Measurements from ENCODE around the gene CAPN7.

Gene CAPN7

DNA sequence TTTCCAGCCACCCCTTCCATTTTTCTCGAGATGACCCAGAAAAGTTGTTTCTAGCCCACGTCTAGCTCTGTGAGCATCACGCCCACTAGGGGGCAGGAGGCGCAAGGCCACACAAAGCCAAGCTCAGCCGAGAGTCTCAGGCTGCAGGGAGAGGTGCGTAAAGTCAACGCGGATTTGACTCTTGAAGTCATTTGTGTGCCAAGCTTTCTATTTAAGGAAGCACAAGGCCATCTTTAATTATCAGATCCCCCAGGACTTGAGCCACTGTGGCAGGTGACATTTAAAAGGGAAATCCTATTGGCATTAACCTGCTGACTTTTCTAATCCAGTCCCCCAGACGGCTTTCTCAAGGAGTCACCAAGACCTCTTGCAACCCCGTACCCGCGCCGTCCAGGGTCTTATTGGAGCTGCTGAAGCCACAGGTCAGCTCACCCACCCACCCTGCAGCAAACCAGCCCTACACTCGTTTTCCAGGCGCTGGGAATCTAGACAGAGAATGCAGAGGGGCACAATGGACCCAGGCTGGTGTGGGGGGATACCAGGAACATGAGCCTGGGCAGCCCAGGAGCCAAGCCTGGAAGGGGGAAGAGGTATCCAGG lies 62.1 kb downstream of the CAPN7 start:
- POLR2A ChIA-PET = interaction anchor here (1.5 kb wide), 1 partner anchor 137 kb away, joined by 5 read pairs; no protein-coding TSS in a partner anchor
- CTCF ChIA-PET = interaction anchor here (0.6 to 10.4 kb wide), 70 partner anchors 11 to 619 kb away, joined by 3 to 203 read pairs (median 7); partner anchors contain the start of genes CAPN7, RBSN and SH3BP5
- TF ChIP-seq, protein P1, sequence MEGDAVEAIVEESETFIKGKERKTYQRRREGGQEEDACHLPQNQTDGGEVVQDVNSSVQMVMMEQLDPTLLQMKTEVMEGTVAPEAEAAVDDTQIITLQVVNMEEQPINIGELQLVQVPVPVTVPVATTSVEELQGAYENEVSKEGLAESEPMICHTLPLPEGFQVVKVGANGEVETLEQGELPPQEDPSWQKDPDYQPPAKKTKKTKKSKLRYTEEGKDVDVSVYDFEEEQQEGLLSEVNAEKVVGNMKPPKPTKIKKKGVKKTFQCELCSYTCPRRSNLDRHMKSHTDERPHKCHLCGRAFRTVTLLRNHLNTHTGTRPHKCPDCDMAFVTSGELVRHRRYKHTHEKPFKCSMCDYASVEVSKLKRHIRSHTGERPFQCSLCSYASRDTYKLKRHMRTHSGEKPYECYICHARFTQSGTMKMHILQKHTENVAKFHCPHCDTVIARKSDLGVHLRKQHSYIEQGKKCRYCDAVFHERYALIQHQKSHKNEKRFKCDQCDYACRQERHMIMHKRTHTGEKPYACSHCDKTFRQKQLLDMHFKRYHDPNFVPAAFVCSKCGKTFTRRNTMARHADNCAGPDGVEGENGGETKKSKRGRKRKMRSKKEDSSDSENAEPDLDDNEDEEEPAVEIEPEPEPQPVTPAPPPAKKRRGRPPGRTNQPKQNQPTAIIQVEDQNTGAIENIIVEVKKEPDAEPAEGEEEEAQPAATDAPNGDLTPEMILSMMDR (IDR thresholded peaks at IDR 0.05; ENCODE audit: control extremely low read depth, extremely low read depth, low read depth, missing control alignments) = peak; percentile 97
- peak; percentile 84 for DNase-seq (ENCODE audit: extremely low spot score)

DNA sequence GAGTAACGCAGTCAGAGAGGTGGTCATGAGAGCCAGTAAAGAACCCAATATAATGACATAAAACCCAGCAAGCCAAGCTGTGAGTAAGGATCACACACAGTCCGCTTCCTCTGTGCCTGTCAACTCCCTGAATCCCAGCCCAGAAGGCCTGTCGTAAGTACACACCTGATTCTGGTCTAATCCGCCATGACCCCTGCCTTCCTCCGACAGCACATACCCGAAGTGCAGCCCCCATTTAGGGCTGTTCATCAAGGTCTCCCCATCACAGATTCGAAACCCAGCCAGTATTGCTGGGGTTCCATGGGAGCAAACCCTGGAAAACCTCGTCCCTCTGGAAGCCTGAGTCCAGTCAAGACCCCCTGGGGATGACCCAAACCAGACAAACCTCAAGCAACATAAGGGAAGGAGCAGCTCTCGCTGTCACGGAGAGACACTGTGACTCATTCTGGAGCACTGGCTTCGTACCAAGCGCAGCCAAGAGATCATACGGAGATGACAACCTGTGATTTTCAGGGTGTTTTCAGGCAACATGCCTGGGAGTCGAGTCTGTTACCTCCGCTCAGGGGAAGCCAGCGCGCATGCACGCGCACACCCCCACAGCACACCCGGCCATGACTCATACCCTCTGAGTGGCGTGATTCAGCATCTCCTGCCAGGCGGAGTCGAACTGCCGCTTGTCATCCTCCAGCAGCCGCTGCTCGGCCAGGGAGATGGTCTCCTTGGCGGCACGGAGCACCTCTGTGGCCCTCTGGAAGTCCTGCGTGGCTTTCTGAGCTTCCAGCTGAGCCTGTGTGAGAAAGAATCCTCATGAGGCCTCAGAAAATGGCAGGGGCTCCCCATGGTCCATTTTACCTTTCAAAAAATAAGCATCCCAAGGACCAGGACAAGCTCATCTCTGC lies 63.3 kb downstream of the CAPN7 start:
- POLR2A ChIA-PET = interaction anchor here (1.5 kb wide), 1 partner anchor 136 kb away, joined by 5 read pairs; no protein-coding TSS in a partner anchor
- TF ChIP-seq, protein P1 (IDR thresholded peaks at IDR 0.05; ENCODE audit: control extremely low read depth, extremely low read depth, low read depth, missing control alignments) = no peak
- CTCF ChIA-PET = interaction anchor here (0.8 to 10.4 kb wide), 27 partner anchors 12 to 342 kb away, joined by 3 to 203 read pairs (median 14); partner anchors contain the start of genes CAPN7 and SH3BP5
- DNase-seq (ENCODE audit: extremely low spot score) = peak; percentile 89

DNA sequence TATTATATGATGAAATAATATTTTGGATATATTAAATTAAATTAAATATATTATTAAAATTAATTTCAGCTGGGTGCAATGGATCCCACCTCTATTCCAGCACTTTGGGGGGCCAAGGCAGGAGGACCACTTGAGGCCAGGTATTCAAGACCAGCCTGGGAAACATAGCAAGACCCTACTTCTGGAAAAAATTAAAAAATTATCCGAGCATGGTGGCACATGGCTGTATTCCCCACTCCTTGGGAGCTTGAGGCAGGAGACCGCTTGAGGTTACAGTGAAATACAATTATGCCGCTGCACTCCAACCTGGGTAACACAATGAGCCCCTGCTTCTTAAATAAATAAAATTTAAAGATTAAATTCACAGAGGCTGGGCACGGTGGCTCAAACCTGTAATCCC lies 65.0 kb downstream of the CAPN7 start:
- DNase-seq (ENCODE audit: extremely low spot score) = no peak
- POLR2A ChIA-PET = no interaction called here
- TF ChIP-seq, protein P1 (IDR thresholded peaks at IDR 0.05; ENCODE audit: control extremely low read depth, extremely low read depth, low read depth, missing control alignments) = no peak
- CTCF ChIA-PET = interaction anchor here (1.3 to 10.4 kb wide), 6 partner anchors 13 to 133 kb away, joined by 4 to 203 read pairs (median 96); partner anchors contain the start of gene SH3BP5

DNA sequence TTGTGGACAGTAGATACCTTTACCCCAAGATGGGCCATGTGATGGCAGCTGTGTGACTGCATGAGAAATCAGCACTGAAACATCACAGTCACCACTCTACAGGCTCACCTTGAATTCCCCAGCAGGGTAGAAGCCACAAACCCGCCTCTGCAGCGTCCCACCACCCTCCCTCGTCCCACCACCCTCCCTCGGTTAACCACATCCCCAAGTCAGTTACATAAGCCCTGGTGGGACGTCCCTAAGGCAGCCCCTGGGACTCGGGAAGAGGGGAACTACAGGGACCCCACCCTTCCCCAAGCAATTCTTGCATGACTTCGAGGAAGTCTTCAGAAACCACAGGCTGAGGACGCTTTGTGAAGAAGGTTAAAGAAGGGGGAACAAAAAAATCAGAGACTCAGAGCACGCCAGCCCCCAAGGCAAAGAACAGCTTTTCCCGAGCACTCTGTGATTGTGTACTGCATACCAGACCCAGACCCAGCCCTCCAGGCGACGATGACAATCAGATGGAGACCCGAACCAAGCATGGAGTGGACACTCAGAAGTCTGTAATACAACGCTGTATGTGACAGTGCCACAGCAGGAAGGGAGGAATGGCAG lies 65.8 kb downstream of the CAPN7 start:
- DNase-seq (ENCODE audit: extremely low spot score) = peak; percentile 70
- TF ChIP-seq, protein P1 (IDR thresholded peaks at IDR 0.05; ENCODE audit: control extremely low read depth, extremely low read depth, low read depth, missing control alignments) = no peak
- POLR2A ChIA-PET = no interaction called here
- CTCF ChIA-PET = interaction anchor here (1.3 to 9.4 kb wide), 3 partner anchors 59 to 132 kb away, joined by 4 to 151 read pairs (median 69); partner anchors contain the start of gene SH3BP5

DNA sequence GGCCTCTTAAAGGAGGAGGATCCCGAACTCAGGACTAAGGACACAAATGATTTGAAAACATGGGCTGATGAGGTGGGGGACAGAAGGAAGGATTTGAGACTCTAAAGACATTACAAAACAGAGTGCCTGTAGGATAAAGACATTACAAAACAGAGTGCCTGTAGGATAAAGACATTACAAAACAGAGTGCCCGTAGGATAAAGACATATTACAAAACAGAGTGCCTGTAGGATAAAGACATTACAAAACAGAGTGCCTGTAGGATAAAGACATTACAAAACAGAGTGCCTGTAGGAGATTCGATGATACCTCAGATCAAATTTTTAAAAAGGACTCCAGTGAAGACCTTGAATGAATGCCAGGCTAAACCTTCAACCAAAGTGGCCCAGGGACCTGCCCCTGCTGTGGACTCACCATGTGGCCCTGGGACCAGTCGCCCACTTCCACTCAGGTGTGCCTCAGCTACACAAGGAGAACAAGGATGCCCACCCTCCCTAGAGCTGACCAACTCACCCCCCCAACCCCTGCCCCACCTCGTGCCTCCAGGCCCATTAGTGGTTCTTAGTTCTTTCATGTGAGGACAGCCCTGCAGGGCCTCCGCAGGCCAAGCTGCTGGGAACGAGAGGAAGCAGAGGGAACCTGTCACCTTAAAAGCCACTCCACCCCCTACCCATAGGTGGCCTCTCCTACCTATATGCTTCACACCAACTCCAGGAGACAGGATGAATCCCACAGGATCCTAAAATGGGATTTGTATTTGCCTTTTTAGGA lies 66.6 kb downstream of the CAPN7 start:
- DNase-seq (ENCODE audit: extremely low spot score) = no peak
- TF ChIP-seq, protein P1 (IDR thresholded peaks at IDR 0.05; ENCODE audit: control extremely low read depth, extremely low read depth, low read depth, missing control alignments) = no peak
- POLR2A ChIA-PET = no interaction called here
- CTCF ChIA-PET = interaction anchor here (0.7 to 9.4 kb wide), 2 partner anchors 63 to 132 kb away, joined by 3 to 151 read pairs; no protein-coding TSS in a partner anchor

Measured in GM10248 (cell line).